Inflammatory macrophage treated with lipopolysaccharide for 4 hours (primary cell): Measurements from ENCODE around the gene MRPL32.
"Not testable (repeated sequence)": the region's sequence is repeated elsewhere in the genome, so short reads cannot be mapped to it uniquely, and the experiment has no call there.

Experiments used
- DNase-seq: peaks from one replicate; pipeline ENCODE4 v3.0.0-alpha.2; 2020

Gene MRPL32

DNA sequence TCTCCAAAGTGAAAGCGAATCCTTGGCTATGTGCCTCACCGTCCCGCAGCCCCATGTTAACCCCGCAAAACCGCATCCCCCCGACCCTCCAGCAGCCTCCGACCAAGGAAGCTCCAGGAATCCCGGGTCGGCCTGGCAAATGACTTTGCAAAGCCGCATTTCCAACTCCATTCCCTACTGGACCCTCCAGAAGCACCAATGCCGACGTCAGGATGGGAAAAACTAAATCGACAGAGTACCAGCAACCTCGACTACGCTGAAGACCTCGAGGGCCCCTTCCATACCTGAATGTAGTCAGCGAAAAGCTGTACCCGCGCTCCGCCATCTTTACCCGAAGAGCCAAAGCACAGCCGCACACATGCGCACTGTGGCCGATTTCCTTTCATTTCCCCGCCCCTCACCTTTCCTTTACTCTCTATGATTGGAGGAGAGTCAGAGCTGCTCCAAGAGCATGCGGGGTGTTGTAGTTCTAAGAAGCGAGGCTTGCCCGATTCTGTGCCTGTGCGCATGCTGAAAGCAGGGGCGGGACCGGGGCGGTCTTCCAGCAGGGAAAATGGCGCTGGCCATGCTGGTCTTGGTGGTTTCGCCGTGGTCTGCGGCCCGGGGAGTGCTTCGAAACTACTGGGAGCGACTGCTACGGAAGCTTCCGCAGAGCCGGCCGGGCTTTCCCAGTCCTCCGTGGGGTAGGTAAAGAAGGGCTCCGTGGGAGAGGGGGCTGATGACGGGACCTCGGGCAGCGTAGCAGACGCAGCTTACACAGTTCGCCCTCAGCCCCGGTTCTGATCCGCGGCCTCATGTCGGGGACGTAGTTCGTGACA lies at the start of gene MRPL32, which contains the start of gene PSMA2:
Gene MRPL32 (plus strand): TSS at position 543 of the 818 bp plus-strand sequence. CDS start 11 bp downstream, at position 554.
Gene PSMA2 (minus strand): TSS at position 341 of the 818 bp plus-strand sequence. CDS start 16 bp downstream, at position 325.
- peak; percentile 99 for DNase-seq

DNA sequence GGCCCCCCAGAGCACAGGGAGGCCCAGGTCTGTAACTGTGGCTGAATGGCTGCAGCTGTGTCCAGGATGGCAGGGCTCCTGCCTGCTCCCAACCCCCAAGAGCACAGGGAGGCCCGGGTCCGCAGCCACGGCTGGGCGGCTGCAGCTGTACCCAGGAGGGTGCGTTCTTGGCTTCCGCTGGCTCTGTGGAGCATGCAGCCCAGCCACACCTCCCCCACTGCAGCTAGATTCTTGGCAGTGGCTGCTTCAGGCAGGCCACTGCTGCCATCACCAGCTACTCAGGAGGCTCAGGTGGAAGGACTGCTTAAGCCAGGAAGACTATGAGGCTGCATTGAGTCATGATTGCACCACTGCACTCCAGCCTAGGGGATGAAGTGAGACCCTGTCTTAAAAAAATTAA lies 48.2 kb upstream of the MRPL32 start:
- no peak for DNase-seq

DNA sequence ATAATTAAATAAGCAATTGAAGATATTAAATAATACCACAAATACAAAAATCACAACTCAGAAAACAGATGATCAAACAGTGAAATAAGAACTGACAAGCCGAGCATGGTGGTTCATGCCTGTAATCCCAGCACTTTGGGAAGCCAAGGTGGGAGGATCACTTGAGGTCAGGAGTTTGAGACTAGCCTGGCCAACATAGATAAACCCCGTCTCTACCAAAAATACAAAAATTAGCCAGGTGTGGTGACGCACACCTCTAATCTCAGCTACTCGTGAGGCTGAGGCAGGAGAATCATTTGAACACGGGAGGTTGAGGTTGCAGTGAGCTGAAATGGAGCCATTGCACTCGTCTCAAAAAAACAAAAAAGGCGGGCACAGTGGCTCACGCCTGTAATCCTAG lies 47.0 kb upstream of the MRPL32 start:
- not testable (repeated sequence) for DNase-seq

DNA sequence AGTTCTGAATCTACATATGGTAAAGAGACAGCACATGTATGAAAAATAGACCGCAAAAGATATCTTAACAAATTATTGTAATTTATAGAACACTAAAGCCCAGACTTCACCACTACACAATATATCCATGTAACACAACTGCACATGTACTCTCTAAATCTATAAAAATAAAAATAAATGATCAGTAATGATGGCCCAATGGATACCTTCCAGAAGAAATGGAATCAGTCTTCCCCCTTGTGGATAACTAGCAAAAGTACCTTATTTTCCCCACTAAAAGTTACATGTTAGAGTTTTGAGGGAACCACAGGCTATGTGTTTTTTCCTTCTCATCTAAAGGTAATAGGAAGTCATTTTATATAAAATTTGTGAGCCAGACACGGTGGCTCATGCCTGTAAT lies 46.0 kb upstream of the MRPL32 start:
- peak; percentile 39 for DNase-seq

DNA sequence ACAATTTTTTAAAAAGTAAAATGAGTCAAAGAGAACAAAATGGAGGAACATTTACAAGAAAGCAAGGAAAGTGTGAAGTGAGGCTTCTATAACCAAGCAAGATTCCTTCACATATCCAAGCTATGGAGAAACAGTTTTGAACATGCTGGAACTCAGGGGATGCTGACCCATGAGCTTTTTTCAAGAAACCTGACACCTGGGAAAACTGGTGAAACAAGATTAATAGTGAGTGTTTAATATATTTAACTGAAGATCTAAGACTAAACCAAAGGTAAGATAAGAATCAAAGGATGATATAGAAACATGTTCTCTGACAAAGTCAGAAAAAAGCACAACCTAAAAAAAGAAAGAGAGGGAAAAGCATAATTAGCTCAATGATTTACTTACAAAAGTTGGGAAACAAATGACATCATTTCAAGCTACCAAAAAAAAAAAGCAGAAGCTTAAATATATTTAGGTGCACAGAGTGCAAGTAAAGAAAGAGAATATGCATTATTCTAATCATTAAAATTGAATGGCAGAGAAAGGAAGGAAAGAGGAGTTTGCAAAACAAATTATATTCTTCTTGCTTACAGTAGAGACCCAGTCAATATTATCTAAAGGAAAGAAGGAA lies 45.2 kb upstream of the MRPL32 start:
- peak; percentile 64 for DNase-seq

DNA sequence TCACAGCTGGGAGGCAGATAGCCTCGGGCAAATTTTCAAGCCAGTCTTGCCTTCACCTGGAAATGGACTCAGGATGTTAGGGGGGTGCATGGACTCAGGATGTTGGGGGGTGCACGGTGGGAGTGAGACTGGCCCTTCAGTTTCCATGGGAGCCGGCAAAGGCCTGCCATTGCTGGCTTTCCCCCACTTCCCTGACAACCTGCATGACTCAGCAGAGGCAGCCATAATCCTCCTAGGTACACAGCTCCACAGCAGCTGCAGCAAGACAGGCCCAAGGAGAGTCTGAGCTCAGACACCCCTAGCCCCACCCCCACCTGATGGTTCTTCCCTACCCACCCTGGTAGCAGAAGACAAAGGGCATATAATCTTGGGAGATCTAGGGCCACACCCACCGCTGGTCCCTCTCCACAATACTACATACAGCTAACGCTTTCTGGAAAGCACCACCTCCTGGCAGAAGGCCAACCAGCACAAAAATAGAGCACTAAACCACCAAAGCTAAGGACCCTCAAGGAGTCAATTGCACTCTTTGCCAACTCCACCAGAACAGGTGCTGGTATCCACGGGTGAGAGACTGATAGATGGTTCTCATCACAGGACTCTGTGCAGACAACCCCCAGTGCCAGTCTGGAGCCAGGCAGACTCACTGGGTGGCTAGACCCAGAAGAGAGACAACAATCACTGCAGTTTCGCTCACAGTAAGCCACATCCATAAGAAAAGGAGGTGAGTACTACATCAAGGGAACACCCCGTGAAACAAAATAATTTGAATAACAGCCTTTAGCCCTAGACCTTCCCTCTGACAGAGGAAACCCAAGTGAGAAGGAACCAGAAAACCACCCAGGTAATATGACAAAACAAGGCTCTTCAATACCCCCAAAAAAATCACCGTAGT lies 38.6 kb upstream of the MRPL32 start:
- no peak for DNase-seq

DNA sequence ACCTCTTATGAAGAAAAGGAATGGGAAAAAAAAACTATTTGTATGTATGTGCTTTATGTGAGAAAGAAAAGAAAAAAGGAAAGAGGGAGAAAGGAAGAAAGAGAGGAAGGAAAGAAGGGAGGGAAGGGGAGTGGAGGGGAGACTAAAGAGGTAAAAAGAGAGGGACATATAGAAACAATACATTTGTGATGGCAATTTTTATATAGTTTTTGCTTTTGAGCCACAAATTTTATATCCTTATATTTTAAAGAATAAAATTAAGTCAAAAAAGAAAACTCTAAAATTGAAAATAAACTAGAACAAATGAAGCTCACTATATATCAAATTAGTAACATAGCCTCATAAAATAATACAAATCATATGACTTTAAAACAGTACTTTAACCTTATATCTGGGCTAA lies 31.3 kb upstream of the MRPL32 start:
- no peak for DNase-seq

DNA sequence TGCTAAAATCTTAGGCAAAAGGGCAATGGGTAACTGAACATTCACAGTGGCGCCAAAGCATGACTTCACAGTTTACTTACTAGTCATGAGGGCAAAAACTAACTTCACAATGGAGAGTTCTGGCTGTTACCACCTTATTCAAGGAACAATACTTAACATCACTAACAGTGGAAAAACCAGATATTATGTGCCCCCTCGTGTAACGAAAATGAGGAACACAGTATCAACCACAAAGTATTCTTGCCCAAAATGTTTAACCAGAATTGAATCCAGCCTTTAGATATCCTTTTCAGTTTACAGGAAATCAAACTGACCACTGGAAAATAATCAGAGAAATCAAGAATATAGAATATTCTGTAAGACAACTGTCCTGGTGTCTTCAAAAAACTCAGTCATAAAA lies 29.8 kb upstream of the MRPL32 start:
- peak; percentile 26 for DNase-seq

DNA sequence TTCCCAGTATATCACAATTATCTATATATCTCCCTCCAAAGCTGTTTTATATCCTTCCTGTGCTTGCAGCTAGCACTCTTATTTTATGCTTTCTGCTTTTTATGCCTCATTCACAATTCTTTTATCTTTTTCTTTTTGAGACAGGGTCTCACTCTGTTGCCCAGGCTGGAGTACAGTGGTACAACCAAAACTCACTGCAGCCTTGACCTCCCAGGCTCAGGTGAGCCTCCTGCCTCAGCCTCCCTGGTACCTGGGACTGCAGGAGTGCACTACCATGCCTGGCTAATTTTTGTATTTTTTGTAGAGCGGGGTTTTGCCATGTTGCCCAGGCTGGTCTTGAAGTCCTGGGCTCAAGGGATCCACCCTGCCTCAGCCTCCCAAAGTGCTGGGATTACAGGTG lies 26.0 kb upstream of the MRPL32 start:
- no peak for DNase-seq

DNA sequence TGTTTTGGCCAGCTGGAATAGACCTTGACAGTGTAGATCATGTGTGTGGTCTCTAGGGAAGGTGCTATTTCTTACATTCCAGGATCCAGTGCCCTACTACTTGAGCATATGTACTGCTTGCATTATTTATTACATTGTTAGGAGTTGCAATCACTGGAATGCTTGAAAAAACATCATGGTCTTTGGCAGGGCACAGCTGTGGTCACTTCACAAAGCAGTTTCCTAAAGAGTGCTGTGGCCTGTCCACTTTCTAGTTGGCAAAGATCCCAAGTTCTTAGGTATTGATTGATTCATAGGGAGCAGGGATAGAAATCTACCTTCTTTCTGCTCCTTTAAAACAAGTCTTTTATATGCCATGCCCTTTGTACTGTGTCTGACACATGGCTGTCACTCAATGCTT lies 24.9 kb upstream of the MRPL32 start:
- DNase-seq = no peak

DNA sequence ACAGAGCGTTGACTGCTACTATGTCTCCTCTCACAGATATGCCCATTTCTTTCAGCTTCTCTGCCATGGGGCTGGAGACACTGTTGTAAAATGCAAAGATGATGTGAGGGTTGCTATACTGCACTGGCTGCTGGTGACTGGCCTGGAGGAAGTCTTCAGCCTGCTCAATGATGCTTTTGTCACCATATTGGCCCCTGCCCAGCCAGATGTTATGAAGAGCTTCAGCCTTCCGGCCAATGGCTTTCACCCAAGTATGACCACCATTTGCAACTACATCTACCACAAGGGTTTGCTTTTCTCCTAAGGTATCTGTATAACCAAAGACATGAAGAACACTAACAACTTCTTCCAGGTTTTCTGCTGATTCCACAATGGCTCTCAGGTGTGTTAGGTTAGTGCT lies 21.9 kb upstream of the MRPL32 start:
- no peak for DNase-seq

DNA sequence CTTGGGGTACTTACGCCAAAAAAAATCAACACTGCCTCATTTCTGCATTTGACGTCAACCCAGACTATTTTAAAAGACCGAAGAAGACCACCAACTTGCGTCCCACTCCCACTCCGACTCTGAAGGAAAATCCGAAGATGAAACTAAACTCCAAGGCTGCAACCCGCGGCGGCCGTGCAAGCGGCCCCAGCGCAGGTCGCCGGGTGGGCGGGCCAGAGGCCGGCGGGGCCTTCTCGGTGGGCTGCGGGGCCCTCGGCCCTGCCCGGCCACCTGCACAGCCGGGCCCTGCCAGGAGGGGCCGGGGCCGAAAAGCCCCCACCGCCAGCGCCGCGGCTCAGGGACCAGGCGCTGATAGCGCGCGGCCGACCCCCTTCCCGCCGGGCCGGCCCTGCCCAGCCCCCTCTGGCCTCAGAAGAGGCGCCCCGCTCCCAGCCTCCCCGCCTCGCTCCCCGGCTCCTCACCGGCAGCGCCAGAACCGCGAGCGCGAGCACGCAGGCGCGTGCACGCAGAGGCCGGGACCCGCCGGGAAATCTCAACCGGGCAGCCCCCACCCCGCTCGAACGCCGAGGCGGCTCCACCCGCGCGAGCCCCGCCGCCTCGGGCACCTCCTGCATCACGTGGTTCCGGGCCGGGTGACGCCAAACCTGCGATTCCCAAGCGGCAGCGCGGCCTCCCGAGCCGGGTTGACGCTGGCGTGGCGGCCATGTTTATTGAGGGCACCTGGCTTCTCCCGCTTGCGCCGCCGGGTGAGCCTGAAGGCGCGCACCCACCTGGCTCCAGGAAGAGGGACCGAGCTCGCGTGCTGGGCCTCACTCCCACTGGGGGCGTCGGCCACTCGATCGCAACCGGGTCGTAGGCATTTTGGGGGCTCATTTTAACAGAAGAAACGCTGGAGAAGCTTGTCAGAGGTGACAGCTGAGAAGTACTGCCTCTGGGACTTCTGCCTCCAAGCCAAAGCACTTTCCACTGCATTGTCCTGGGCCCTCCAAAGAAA lies 20.4 kb upstream of the MRPL32 start, which contains the start of gene C7orf25:
Gene C7orf25 (minus strand): TSS at position 617 of the 994 bp plus-strand sequence. CDS start 1,170 bp downstream, outside the sequence.
- peak; percentile 90 for DNase-seq

DNA sequence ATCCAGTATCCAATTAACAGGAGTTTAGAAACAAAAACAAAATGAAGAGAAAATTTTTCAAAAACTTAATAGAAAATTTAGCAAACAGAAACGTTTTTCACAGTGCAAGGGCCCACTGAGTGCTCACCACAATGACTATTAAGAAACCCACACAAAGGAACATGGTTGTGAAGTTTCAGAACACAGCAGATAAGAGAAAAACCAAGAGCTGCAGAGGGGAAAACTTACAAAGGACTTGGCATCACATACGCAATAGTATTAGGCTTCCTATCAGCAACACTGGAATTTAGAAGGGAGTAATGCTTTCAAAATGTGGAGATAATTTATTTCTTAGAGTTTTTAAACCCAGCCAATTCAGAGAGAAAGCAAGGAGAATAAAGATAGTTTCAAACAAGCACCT lies 18.6 kb upstream of the MRPL32 start:
- no peak for DNase-seq

DNA sequence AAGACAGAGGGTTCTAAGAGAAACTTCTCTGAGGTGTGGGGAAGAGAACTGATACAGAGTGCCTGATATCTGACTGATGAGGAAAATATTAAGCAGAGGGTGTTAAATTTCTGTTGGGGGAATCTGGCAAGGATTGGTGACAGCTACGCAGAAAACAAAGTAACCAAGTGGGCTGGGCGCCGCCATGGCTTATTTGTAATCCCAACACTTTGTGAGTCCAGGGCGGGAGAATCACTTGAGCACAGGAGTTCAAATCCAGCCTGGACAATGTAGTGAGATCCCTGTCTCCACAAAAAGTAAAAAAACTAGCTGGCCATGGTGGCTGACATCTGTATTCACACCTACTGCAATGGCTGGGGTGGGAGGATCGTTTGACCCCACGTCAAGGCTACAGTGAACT lies 18.2 kb upstream of the MRPL32 start:
- no peak for DNase-seq

DNA sequence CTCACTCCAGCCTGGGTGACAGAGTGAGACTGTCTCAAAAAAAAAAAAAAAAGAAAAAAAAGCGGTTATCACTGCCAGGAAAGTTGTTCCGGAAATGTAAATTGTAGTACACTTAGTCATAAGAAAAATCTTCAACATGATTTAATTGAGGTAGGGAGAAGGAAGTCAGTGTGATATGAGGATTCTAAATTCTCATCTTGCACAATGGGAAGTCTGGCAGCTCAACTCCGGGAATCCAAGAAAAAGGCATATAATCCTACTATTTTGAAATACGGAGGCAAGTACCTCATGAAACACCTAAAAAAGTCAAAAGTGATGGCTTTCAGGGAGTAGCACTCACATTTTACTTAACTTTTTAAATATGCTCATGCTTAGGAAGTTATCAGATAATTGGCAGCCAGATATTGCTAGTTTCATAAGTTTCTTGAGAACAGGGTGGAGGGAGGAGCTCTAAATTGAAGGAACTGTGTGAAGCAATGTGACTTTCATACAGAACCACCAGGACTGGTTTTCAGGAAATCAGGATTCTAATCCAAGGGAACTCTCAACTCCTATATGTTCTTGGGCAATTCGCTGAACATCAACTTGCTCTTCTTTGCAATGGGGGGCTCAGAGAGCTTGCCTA lies 17.6 kb upstream of the MRPL32 start:
- DNase-seq = peak; percentile 31

DNA sequence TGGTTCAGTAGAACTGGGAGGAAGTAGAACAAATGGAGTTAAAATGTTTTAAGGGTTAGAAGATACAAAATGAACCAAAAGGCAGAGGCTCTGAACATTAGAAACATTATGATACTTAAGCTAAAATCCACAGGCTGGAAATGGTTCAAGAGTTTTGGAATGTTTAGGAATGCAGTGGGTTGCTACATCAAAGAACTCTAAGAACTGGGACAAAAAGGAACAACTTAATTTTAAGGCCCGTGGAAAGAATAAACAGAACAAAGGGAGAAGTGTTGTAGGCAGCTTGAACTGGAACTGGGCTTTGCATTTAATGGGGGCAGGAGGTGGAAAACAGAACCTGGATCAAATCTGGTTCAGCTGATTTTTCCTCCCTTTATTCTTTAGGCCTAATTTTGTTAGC lies 16.8 kb upstream of the MRPL32 start:
- DNase-seq = no peak

DNA sequence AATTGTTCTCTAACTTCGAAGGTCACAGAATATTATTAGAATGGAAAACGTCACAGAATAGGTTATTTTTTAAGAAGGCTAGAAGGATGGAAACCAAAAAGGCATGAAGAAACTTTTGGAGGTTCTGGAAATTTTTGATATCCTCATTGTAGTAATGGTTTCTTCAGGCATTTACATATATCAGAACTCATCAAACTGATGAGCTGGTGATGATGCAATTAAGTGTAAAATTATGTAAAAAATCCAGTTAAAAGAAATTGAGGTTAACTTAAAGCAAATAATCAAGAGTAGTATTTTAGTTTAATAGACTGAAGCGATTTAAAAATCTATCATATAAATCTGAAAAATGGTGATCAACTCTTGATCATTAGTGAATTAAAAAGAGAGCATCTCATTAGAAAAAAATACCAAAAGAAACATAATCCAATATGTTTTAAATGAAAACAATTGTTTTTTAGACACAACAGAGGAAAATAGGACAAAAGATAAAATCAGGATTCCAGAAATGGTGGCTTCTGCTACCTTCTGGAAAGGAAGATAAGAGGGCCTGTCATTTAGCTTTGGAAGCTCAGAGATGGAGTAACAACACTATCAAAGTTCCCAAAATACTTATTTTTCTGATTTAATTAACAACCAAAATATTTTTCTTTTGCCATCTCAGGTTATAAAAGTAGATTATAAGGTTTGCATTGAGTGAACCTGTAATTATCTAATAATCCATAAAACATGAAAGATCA lies 10.0 kb upstream of the MRPL32 start:
- DNase-seq = no peak

DNA sequence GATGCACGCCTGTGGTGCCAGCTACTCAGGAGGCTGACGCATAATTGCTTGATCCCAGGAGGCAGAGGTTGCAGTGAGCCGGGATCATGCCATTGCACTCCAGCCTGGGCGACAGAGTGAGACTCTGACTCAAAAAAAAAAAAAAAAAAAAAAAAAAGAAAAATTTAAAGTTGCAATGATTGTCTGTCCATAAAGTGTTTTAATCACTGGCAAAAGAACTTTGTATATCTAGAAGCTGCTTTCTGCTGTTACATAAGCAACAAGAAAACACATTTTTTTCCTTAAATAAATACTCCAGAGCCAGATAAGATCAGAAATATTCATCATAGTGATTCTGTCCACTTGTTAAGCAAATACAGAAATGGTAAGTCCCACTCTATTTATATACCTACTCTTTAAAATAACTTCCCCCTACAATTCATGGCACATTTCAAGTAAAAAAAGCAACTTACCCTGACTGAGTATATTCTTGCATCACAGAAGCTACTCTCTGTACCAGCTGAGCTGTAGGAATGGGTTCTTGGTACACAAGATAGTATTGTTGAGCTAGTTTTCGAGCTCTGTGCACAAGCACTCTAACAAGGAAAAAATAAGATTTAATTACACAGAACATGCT lies 7.8 kb upstream of the MRPL32 start:
- no peak for DNase-seq

DNA sequence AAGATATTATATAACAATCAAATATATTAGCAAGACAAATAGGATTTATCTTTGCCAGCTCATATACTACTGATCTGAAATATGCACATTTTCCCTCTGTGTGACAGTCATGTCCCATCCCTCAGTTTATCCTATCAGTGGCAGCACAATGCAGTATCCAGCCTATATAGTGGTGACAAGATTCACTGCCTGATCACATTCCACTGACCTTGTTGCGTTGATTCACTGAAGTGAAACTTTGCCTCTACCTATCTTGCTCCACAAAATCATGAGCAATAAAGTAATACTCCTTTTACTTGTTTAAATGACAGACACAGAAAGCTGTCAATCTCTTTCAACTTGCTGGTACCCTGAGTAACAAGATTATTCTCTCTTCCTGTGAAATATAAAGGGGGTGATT lies 6.5 kb upstream of the MRPL32 start:
- DNase-seq = no peak

DNA sequence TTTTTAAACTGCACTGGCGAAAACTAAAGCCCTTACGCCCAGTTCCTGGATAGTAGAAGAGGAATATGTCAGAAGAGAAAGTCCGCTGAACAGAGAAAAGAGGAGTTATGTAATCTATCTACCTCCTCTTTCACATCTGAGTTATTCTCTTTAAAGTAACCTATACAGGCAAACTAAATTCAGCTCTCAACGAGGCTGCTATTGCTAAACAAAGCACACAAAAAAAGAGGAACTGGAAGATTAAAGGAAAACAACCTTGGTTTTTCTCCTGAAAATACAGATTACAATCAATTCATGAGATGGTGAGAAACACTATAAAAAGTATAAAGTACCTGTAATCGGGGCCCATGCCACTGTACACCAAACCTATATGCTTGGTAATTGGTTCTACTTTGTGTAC lies 6.0 kb upstream of the MRPL32 start:
- no peak for DNase-seq
